ENCODE measurements around the gene MCAT. TPM values are rescaled to one million over a fixed set of nuclear protein-coding genes. Genes with fewer than 3 reads are reported as not detected.

The MCAT gene
- total RNA-seq, 1 donor from 2014 or later = 8.6 TPM

- TF ChIP-seq CTCF (IDR thresholded peaks at IDR 0.05) = peak; percentile 19
- no peaks in the 10 kb centered on the region for H3K36me3 Mint-ChIP-seq (ENCODE audit: low read depth)
- peaks cover 33% of the 10 kb centered on the region for H3K4me1 Mint-ChIP-seq (ENCODE audit: low read depth)
- no peaks in the 10 kb centered on the region for H3K27me3 Mint-ChIP-seq (ENCODE audit: low read depth)
- peak overlapping the region; percentile 85 for H3K4me3 Mint-ChIP-seq (ENCODE audit: unreplicated experiment)
- no peak for DNase-seq (ENCODE audit: low spot score)
- H3K9me3 Mint-ChIP-seq (ENCODE audit: low read depth) = no peaks in the 10 kb centered on the region
- H3K27ac Mint-ChIP-seq (ENCODE audit: unreplicated experiment) = peak overlapping the region; percentile 94
These were observed 9.3 kb upstream of the MCAT start for GRCh38 chr22:43152357-43153071.

DNA sequence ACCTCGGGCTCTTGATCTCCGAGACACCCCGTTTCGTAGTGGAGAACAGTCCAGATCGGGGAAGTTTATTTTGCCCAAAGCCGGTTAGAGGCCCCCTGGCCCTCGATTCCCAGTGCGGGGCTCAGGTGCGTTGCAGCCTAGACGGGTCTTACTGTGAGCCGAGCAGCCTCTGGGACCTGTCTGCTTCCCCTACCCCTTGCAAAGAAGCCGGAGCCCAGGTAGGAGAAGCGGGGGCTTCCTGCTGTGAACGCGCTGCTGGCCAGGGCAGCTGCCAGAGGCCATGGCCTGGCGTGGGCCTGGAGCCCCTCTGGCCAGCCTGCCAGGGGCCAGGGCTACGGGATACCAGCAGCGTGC is 8.8 kb upstream of the MCAT start:
- Mint-ChIP-seq H3K27ac (ENCODE audit: unreplicated experiment) (peak overlapping the region; percentile 94), H3K36me3 (ENCODE audit: low read depth) (no peaks in the 10 kb centered on the region), H3K4me1 (ENCODE audit: low read depth) (peaks cover 33% of the 10 kb centered on the region), H3K4me3 (ENCODE audit: unreplicated experiment) (peak overlapping the region; percentile 85), H3K27me3 (ENCODE audit: low read depth) (no peaks in the 10 kb centered on the region), H3K9me3 (ENCODE audit: low read depth) (no peaks in the 10 kb centered on the region)
- no peak for TF ChIP-seq CTCF (IDR thresholded peaks at IDR 0.05)
- DNase-seq (ENCODE audit: low spot score) = no peak

GRCh38 chr22:43151251-43152002 is 8.2 kb upstream of the MCAT start, which contains the start of gene TSPO:
TSS of gene TSPO (plus strand) at chr22:43151559. CDS start at chr22:43159239, 7,680 bp downstream.
- TF ChIP-seq CTCF (IDR thresholded peaks at IDR 0.05) = no peak
- H3K4me1 Mint-ChIP-seq (ENCODE audit: low read depth) = peaks cover 28% of the 10 kb centered on the region
- no peaks in the 10 kb centered on the region for H3K27me3 Mint-ChIP-seq (ENCODE audit: low read depth)
- DNase-seq (ENCODE audit: low spot score) = no peak
- H3K36me3 Mint-ChIP-seq (ENCODE audit: low read depth) = no peaks in the 10 kb centered on the region
- peak within 1 kb of the TSS; percentile 85 for H3K4me3 Mint-ChIP-seq (ENCODE audit: unreplicated experiment)
- peak within 1 kb of the TSS; percentile 94 for H3K27ac Mint-ChIP-seq (ENCODE audit: unreplicated experiment)
- no peaks in the 10 kb centered on the region for H3K9me3 Mint-ChIP-seq (ENCODE audit: low read depth)

GRCh38 chr22:43150731-43151206 is 7.6 kb upstream of the MCAT start:
- no peak for DNase-seq (ENCODE audit: low spot score)
- peaks cover 24% of the 10 kb centered on the region for H3K4me1 Mint-ChIP-seq (ENCODE audit: low read depth)
- TF ChIP-seq CTCF (IDR thresholded peaks at IDR 0.05) = no peak
- H3K27me3 Mint-ChIP-seq (ENCODE audit: low read depth) = no peaks in the 10 kb centered on the region
- no peaks in the 10 kb centered on the region for H3K36me3 Mint-ChIP-seq (ENCODE audit: low read depth)
- peak overlapping the region; percentile 85 for H3K4me3 Mint-ChIP-seq (ENCODE audit: unreplicated experiment)
- no peak overlapping the region for H3K27ac Mint-ChIP-seq (ENCODE audit: unreplicated experiment)
- no peaks in the 10 kb centered on the region for H3K9me3 Mint-ChIP-seq (ENCODE audit: low read depth)

DNA sequence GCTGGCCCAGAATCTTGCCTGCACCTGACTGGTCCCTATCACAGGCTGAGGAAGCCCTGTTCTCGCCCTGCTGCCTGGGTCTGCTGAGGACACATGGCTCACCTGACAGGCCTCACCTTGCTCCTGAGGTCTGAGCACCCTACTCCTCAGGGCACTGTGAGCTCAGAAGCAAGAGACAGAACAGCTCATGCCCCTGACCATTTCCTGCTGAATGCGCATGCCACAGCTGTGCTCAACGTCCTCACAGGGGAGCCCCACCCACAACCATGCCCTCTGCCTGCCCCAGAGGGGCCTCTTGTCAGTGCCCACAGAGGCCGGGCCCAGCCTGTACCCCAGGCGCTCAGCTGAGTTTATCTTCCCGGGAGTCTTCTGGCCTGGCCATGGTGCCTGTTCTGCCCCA is 5.4 kb upstream of the MCAT start:
- Mint-ChIP-seq H3K9me3 (ENCODE audit: low read depth) (no peaks in the 10 kb centered on the region), H3K36me3 (ENCODE audit: low read depth) (no peaks in the 10 kb centered on the region), H3K27me3 (ENCODE audit: low read depth) (no peaks in the 10 kb centered on the region), H3K27ac (ENCODE audit: unreplicated experiment) (no peak overlapping the region), H3K4me1 (ENCODE audit: low read depth) (peaks cover 17% of the 10 kb centered on the region), H3K4me3 (ENCODE audit: unreplicated experiment) (no peak overlapping the region)
- no peak for TF ChIP-seq CTCF (IDR thresholded peaks at IDR 0.05)
- no peak for DNase-seq (ENCODE audit: low spot score)

Measured in chondrocyte (in vitro differentiated cells).